Ascending aorta (tissue), 2 donors: Measurements from ENCODE around the gene FAM240A. TPM values are rescaled to one million over a fixed set of nuclear protein-coding genes. Genes with fewer than 3 reads are reported as not detected.
"Not testable (repeated sequence)": the region's sequence is repeated elsewhere in the genome, so short reads cannot be mapped to it uniquely, and the experiment has no call there.

Experiments
- DNase-seq, 2 donors: peaks; one replicate each; pipeline ENCODE4 v3.0.0-alpha.2; 2019; ENCODE audit warnings: low spot score in 2 of 2
- H3K27ac ChIP-seq, 2 donors: fragments of 200-600 bp; sonication (generic); one replicate each; pipeline ENCODE4 v1.5.1; 2016 to 2017; ENCODE audit warnings: mild to moderate bottlenecking in 1 of 2
- H3K27me3 ChIP-seq: fragments of 200-600 bp; sonication (generic); one replicate; pipeline ENCODE4 v1.5.1; 2017
- H3K36me3 ChIP-seq, 2 donors: fragments of 200-600 bp; sonication (generic); one replicate each; pipeline ENCODE4 v1.5.1; 2016
- H3K4me1 ChIP-seq, 2 donors: fragments of 200-600 bp; sonication (generic); one replicate each; pipeline ENCODE4 v1.5.1; 2016 to 2017; ENCODE audit warnings: mild to moderate bottlenecking in 1 of 2
- H3K4me3 ChIP-seq, 2 donors: fragments of 200-600 bp; sonication (generic); one replicate each; pipeline ENCODE4 v1.5.1; 2016 to 2017; ENCODE audit warnings: mild to moderate bottlenecking in 1 of 2
- H3K9me3 ChIP-seq, 2 donors: fragments of 200-600 bp; sonication (generic); one replicate each; pipeline ENCODE4 v1.5.1; 2016
- CTCF ChIP-seq, 3 experiments: fragments of 200-600 bp in 2 of 3; fragments of 450-650 bp in 1 of 3; sonication (generic) in 2 of 3; IDR thresholded peaks; one replicate each; pipeline ENCODE4 v1.5.1; 2016 to 2019; ENCODE audit warnings: antibody characterized with exemption in 3 of 3, mild to moderate bottlenecking in 1 of 3, moderate library complexity in 1 of 3
- intact Hi-C: fragments of 100-400 bp; cut with DNase I; formaldehyde crosslinking; loops from one replicate; pipeline ENCODE4 v1.15.1; 2023
- total RNA-seq: library from RNA; depleted of rRNA; stranded (reverse); fragments of >200 nt; gene quantifications from one replicate; pipeline ENCODE4 v1.1.0, GENCODE V29; 2016

Gene FAM240A
- total RNA-seq, 1 donor from 2014 or later = not detected

GRCh38 chr3:46584598-46585467 is 27.5 kb upstream of the FAM240A start:
- no peak for TF ChIP-seq CTCF (IDR thresholded peaks at IDR 0.05)
- no peak overlapping the region for H3K27ac ChIP-seq
- no peak for DNase-seq
- no peaks in the 10 kb centered on the region for H3K4me1 ChIP-seq
- no peaks in the 10 kb centered on the region for H3K9me3 ChIP-seq
- intact Hi-C loops = no loop called here
- H3K27me3 ChIP-seq = no peaks in the 10 kb centered on the region
- H3K36me3 ChIP-seq = no peaks in the 10 kb centered on the region
- no peak overlapping the region for H3K4me3 ChIP-seq

- no peaks in the 10 kb centered on the region for H3K27me3 ChIP-seq
- no peak overlapping the region for H3K4me3 ChIP-seq
- DNase-seq = no peak
- intact Hi-C loops = no loop called here
- no peaks in the 10 kb centered on the region for H3K9me3 ChIP-seq
- H3K27ac ChIP-seq = no peak overlapping the region
- H3K36me3 ChIP-seq = no peaks in the 10 kb centered on the region
- TF ChIP-seq CTCF (IDR thresholded peaks at IDR 0.05) = no peak
- no peaks in the 10 kb centered on the region for H3K4me1 ChIP-seq
Measured at GRCh38 chr3:46585799-46586693, 26.3 kb upstream of the FAM240A start.

- H3K27ac ChIP-seq = no peak overlapping the region
- no peaks in the 10 kb centered on the region for H3K9me3 ChIP-seq
- TF ChIP-seq CTCF (IDR thresholded peaks at IDR 0.05) = no peak
- no peak overlapping the region for H3K4me3 ChIP-seq
- H3K36me3 ChIP-seq = no peaks in the 10 kb centered on the region
- intact Hi-C loops = no loop called here
- H3K27me3 ChIP-seq = no peaks in the 10 kb centered on the region
- no peaks in the 10 kb centered on the region for H3K4me1 ChIP-seq
- no peak for DNase-seq
Measured at GRCh38 chr3:46586738-46587246, 25.5 kb upstream of the FAM240A start.

GRCh38 chr3:46587268-46587667 is 25.1 kb upstream of the FAM240A start:
- H3K27me3 ChIP-seq, H3K36me3 ChIP-seq, H3K4me3 ChIP-seq, H3K9me3 ChIP-seq, intact Hi-C loops, H3K4me1 ChIP-seq, H3K27ac ChIP-seq, DNase-seq: not testable (repeated sequence)

GRCh38 chr3:46593274-46593862 is 19.0 kb upstream of the FAM240A start:
- intact Hi-C loops = no loop called here

More at GRCh38 chr3:46593274-46593862, 19.0 kb upstream of the FAM240A start:
- no peak overlapping the region for H3K4me3 ChIP-seq
- no peak overlapping the region for H3K27ac ChIP-seq
- no peaks in the 10 kb centered on the region for H3K27me3 ChIP-seq
- no peak for DNase-seq
- no peaks in the 10 kb centered on the region for H3K9me3 ChIP-seq
- H3K36me3 ChIP-seq = no peaks in the 10 kb centered on the region
- TF ChIP-seq CTCF (IDR thresholded peaks at IDR 0.05) = no peak
- H3K4me1 ChIP-seq = no peaks in the 10 kb centered on the region
